ENCODE data around the gene TFB1M. TPM values are rescaled to one million over a fixed set of nuclear protein-coding genes. Genes with fewer than 3 reads are reported as not detected.
"Not testable (repeated sequence)": the region's sequence is repeated elsewhere in the genome, so short reads cannot be mapped to it uniquely, and the experiment has no call there.

Gene TFB1M
- total and polyA plus RNA-seq, 4 donors, result 13.6 to 20.8 (median 18.7) TPM

- Histone ChIP-seq H3K9me3 (ENCODE audit: control insufficient read depth, insufficient read depth, low read length) (peaks cover 4% of the 10 kb centered on the region), H3K27ac (ENCODE audit: low read depth, low read length) (no peak overlapping the region)
Observed at GRCh38 chr6:155234167-155234566, 80.1 kb downstream of the TFB1M start.

GRCh38 chr6:155232848-155233247 is 81.4 kb downstream of the TFB1M start:
- H3K4me1 ChIP-seq (ENCODE audit: control insufficient read depth, insufficient read depth, low read length), result peaks cover 13% of the 10 kb centered on the region
- no peak overlapping the region for H3K4me3 ChIP-seq (ENCODE audit: low read depth, low read length)
- no peak for DNase-seq (ENCODE audit: low read depth in 4 of 6, low spot score in 6 of 6)
- no peaks in the 10 kb centered on the region for H3K27me3 ChIP-seq (ENCODE audit: control insufficient read depth, insufficient read depth, low read length)
- no peak overlapping the region for H3K27ac ChIP-seq (ENCODE audit: low read depth, low read length)
- no peaks in the 10 kb centered on the region for H3K36me3 ChIP-seq (ENCODE audit: control insufficient read depth, insufficient read depth, low read length)
- H3K9me3 ChIP-seq (ENCODE audit: control insufficient read depth, insufficient read depth, low read length), result peaks cover 4% of the 10 kb centered on the region
- 97% methylated on average over 5 of the region's 6 CpGs for WGBS (ENCODE audit: insufficient coverage)

More at GRCh38 chr6:155234167-155234566, 80.1 kb downstream of the TFB1M start:
- no peak overlapping the region for H3K4me3 ChIP-seq (ENCODE audit: low read depth, low read length)
- no peak for DNase-seq (ENCODE audit: low read depth in 4 of 6, low spot score in 6 of 6)
- H3K27me3 ChIP-seq (ENCODE audit: control insufficient read depth, insufficient read depth, low read length), result no peaks in the 10 kb centered on the region
- H3K36me3 ChIP-seq (ENCODE audit: control insufficient read depth, insufficient read depth, low read length), result no peaks in the 10 kb centered on the region
- 94% methylated on average over 2 of the region's 4 CpGs for WGBS (ENCODE audit: insufficient coverage)
- peaks cover 5% of the 10 kb centered on the region for H3K4me1 ChIP-seq (ENCODE audit: control insufficient read depth, insufficient read depth, low read length)

GRCh38 chr6:155230975-155231374 is 83.3 kb downstream of the TFB1M start:
- peaks cover 24% of the 10 kb centered on the region for H3K4me1 ChIP-seq (ENCODE audit: control insufficient read depth, insufficient read depth, low read length)
- H3K9me3 ChIP-seq (ENCODE audit: control insufficient read depth, insufficient read depth, low read length); H3K4me3 ChIP-seq (ENCODE audit: low read depth, low read length); H3K36me3 ChIP-seq (ENCODE audit: control insufficient read depth, insufficient read depth, low read length); DNase-seq (ENCODE audit: low read depth in 4 of 6, low spot score in 6 of 6); H3K27me3 ChIP-seq (ENCODE audit: control insufficient read depth, insufficient read depth, low read length); H3K27ac ChIP-seq (ENCODE audit: low read depth, low read length): not testable (repeated sequence)
- WGBS (ENCODE audit: insufficient coverage), result 56% methylated on average over 3 of the region's 4 CpGs

GRCh38 chr6:155228546-155229166 is 85.6 kb downstream of the TFB1M start:
- H3K4me1 ChIP-seq (ENCODE audit: control insufficient read depth, insufficient read depth, low read length), result peaks cover 18% of the 10 kb centered on the region
- peak in 2 of 6 donors; percentile 17 to 92 for DNase-seq (ENCODE audit: low read depth in 4 of 6, low spot score in 6 of 6)
- no peaks in the 10 kb centered on the region for H3K36me3 ChIP-seq (ENCODE audit: control insufficient read depth, insufficient read depth, low read length)
- WGBS (ENCODE audit: insufficient coverage), result 53% methylated on average over 10 of the region's 13 CpGs
- no peaks in the 10 kb centered on the region for H3K9me3 ChIP-seq (ENCODE audit: control insufficient read depth, insufficient read depth, low read length)
- no peak overlapping the region for H3K27ac ChIP-seq (ENCODE audit: low read depth, low read length)
- H3K27me3 ChIP-seq (ENCODE audit: control insufficient read depth, insufficient read depth, low read length), result no peaks in the 10 kb centered on the region
- no peak overlapping the region for H3K4me3 ChIP-seq (ENCODE audit: low read depth, low read length)

GRCh38 chr6:155227046-155227445 is 87.2 kb downstream of the TFB1M start:
- H3K27ac ChIP-seq (ENCODE audit: low read depth, low read length), result no peak overlapping the region
- H3K27me3 ChIP-seq (ENCODE audit: control insufficient read depth, insufficient read depth, low read length), result no peaks in the 10 kb centered on the region
- H3K4me3 ChIP-seq (ENCODE audit: low read depth, low read length), result no peak overlapping the region
- peaks cover 18% of the 10 kb centered on the region for H3K4me1 ChIP-seq (ENCODE audit: control insufficient read depth, insufficient read depth, low read length)
- no peaks in the 10 kb centered on the region for H3K36me3 ChIP-seq (ENCODE audit: control insufficient read depth, insufficient read depth, low read length)
- H3K9me3 ChIP-seq (ENCODE audit: control insufficient read depth, insufficient read depth, low read length), result no peaks in the 10 kb centered on the region
- 53% methylated on average over 3 of the region's 4 CpGs for WGBS (ENCODE audit: insufficient coverage)
- peak in 2 of 6 donors; percentile 49 to 68 for DNase-seq (ENCODE audit: low read depth in 4 of 6, low spot score in 6 of 6)

- no peaks in the 10 kb centered on the region for H3K27me3 ChIP-seq (ENCODE audit: control insufficient read depth, insufficient read depth, low read length)
- no peak overlapping the region for H3K27ac ChIP-seq (ENCODE audit: low read depth, low read length)
- WGBS (ENCODE audit: insufficient coverage), result 92% methylated on average over 2 of the region's 7 CpGs
- no peak for DNase-seq (ENCODE audit: low read depth in 4 of 6, low spot score in 6 of 6)
- H3K9me3 ChIP-seq (ENCODE audit: control insufficient read depth, insufficient read depth, low read length), result no peaks in the 10 kb centered on the region
- H3K4me3 ChIP-seq (ENCODE audit: low read depth, low read length), result no peak overlapping the region
- H3K4me1 ChIP-seq (ENCODE audit: control insufficient read depth, insufficient read depth, low read length), result peaks cover 27% of the 10 kb centered on the region
- no peaks in the 10 kb centered on the region for H3K36me3 ChIP-seq (ENCODE audit: control insufficient read depth, insufficient read depth, low read length)
Observed at GRCh38 chr6:155224618-155225017, 89.7 kb downstream of the TFB1M start.

- WGBS (ENCODE audit: insufficient coverage), result 90% methylated on average over 2 of the region's 12 CpGs
- no peak overlapping the region for H3K27ac ChIP-seq (ENCODE audit: low read depth, low read length)
- no peak for DNase-seq (ENCODE audit: low read depth in 4 of 6, low spot score in 6 of 6)
Observed at GRCh38 chr6:155223646-155224451, 90.4 kb downstream of the TFB1M start.

GRCh38 chr6:155222506-155222905 is 91.8 kb downstream of the TFB1M start:
- H3K27me3 ChIP-seq (ENCODE audit: control insufficient read depth, insufficient read depth, low read length), result no peaks in the 10 kb centered on the region
- H3K27ac ChIP-seq (ENCODE audit: low read depth, low read length), result no peak overlapping the region
- no peaks in the 10 kb centered on the region for H3K9me3 ChIP-seq (ENCODE audit: control insufficient read depth, insufficient read depth, low read length)
- peak in 1 of 6 donors; percentile 34 for DNase-seq (ENCODE audit: low read depth in 4 of 6, low spot score in 6 of 6)
- H3K4me3 ChIP-seq (ENCODE audit: low read depth, low read length), result no peak overlapping the region
- H3K4me1 ChIP-seq (ENCODE audit: control insufficient read depth, insufficient read depth, low read length), result peaks cover 27% of the 10 kb centered on the region
- 75% methylated on average over 2 of the region's 4 CpGs for WGBS (ENCODE audit: insufficient coverage)
- H3K36me3 ChIP-seq (ENCODE audit: control insufficient read depth, insufficient read depth, low read length), result no peaks in the 10 kb centered on the region

More at GRCh38 chr6:155223646-155224451, 90.4 kb downstream of the TFB1M start:
- H3K36me3 ChIP-seq (ENCODE audit: control insufficient read depth, insufficient read depth, low read length), result no peaks in the 10 kb centered on the region
- H3K27me3 ChIP-seq (ENCODE audit: control insufficient read depth, insufficient read depth, low read length), result no peaks in the 10 kb centered on the region
- peaks cover 32% of the 10 kb centered on the region for H3K4me1 ChIP-seq (ENCODE audit: control insufficient read depth, insufficient read depth, low read length)
- H3K4me3 ChIP-seq (ENCODE audit: low read depth, low read length), result no peak overlapping the region
- no peaks in the 10 kb centered on the region for H3K9me3 ChIP-seq (ENCODE audit: control insufficient read depth, insufficient read depth, low read length)

- no peaks in the 10 kb centered on the region for H3K9me3 ChIP-seq (ENCODE audit: control insufficient read depth, insufficient read depth, low read length)
- H3K36me3 ChIP-seq (ENCODE audit: control insufficient read depth, insufficient read depth, low read length), result no peaks in the 10 kb centered on the region
- no peak overlapping the region for H3K27ac ChIP-seq (ENCODE audit: low read depth, low read length)
- H3K27me3 ChIP-seq (ENCODE audit: control insufficient read depth, insufficient read depth, low read length), result peaks cover 2% of the 10 kb centered on the region
- no peak overlapping the region for H3K4me3 ChIP-seq (ENCODE audit: low read depth, low read length)
- H3K4me1 ChIP-seq (ENCODE audit: control insufficient read depth, insufficient read depth, low read length), result peaks cover 24% of the 10 kb centered on the region
- WGBS (ENCODE audit: insufficient coverage), result 49% methylated on average over 2 of the region's 4 CpGs
- no peak for DNase-seq (ENCODE audit: low read depth in 4 of 6, low spot score in 6 of 6)
Observed at GRCh38 chr6:155221086-155221485, 93.2 kb downstream of the TFB1M start.

Data from spinal cord (tissue), 10 donors.